ENCODE results near the gene BTBD9. TPM values are rescaled to one million over a fixed set of nuclear protein-coding genes. Genes with fewer than 3 reads are reported as not detected.

Gene BTBD9
- polyA plus RNA-seq, 1 donor, result 7.7 TPM

DNA sequence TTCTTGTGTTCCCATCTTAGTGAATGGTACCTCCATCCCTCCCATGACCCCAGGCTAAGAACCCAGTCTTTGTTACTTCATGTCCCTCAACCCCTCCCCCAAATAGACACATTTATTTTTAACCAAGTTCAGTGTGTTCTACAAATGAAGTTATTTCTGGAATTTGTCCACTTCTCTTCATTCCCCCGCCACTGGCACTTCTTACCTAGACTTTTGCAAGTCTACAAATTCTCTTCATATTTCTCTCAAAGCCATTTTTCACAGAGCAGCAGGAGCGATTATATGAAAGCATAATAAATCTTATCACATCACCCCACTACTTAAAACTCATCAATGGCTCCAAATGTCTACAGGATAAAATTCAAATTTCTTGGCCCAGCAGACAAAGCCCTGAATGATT lies 131.4 kb downstream of the BTBD9 start:
- no peak for DNase-seq (ENCODE audit: low read depth)

DNA sequence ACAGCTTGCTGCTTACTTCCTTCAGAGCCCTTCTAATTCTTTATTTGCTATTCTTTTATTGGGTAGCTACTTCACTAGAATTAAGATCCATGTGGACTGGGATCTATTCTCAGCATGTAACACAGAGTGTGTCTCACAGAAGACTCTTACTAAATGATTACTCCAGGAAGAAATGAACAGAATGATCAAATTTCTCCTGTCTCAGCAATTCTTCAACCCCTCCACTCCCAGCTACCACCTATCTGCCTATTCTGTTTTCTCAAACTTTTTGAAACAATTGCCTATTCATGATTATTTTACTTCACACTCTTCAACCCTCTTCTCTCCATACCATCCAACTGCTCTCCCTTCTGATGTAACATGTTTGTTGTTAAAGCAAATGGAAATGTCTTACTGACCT lies 132.6 kb downstream of the BTBD9 start:
- no peak for DNase-seq (ENCODE audit: low read depth)

DNA sequence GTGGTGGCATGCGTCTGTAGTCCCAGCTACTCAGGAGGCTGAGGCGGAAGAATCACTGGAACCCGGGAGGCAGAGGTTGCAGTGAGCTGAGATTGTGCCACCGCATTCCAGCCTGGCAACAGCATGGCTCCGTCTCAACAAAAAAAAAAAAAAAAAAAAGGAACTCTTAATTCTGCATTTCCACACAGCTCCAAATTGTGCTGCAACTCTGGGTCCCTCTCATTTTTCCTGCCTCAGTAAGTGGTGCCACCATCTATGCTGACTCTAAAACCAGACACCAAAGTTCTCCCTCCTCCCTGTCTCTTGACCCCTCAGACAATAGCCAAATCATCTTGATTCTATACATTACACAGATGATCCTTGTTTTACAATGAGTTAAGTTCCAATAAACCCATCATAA lies 133.9 kb downstream of the BTBD9 start:
- no peak for DNase-seq (ENCODE audit: low read depth)

DNA sequence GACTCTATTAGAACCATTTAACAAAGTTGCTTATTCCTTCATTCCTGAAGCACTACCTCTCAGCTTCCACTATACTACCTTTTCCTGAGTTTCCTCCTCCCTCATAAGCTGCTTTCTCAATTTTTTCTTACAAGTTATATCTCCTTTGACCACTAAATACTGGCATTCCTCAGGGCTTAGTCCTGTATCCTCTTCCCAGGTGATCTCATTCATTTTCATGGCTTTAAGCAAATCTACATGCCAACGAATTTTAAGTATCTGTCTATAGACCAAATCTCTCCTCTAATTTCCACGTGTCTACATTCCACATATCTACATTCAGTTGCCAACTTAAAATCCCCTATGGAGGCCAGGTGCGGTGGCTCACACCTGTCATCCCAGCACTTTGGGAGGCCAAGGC lies 134.7 kb downstream of the BTBD9 start:
- no peak for DNase-seq (ENCODE audit: low read depth)

DNA sequence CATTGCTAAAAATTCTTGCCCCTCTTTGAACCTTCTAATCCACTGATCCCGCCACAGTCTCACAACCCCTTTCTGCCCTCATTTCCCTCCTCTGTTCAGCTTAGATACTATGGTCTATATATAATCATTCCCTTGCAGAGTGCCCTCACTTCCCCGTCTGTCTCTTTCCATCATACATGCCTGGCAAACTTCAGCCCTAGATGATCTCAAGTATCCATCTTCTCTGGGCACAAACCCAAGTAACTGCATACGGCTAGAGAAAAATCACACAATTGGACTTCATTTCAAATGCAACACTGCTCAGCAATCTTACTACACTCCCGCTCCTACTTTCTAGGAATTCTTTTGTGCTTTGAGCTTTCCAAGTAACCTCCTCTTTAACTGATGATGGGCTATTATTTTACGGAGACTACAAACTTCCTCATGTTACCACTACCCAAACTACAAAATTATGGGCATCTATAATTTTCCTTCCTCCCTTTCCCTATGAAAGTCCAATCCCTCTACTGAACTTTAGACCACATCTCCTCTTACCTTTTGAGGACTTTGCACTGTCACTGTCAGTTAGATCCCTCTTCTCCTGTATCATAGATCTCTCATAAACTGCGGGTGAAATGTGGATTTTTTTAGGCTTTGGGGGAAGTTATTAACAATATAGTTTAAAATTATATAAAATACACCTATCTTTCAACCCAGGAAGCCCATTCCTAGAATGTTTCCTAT lies 135.6 kb downstream of the BTBD9 start:
- no peak for DNase-seq (ENCODE audit: low read depth)

DNA sequence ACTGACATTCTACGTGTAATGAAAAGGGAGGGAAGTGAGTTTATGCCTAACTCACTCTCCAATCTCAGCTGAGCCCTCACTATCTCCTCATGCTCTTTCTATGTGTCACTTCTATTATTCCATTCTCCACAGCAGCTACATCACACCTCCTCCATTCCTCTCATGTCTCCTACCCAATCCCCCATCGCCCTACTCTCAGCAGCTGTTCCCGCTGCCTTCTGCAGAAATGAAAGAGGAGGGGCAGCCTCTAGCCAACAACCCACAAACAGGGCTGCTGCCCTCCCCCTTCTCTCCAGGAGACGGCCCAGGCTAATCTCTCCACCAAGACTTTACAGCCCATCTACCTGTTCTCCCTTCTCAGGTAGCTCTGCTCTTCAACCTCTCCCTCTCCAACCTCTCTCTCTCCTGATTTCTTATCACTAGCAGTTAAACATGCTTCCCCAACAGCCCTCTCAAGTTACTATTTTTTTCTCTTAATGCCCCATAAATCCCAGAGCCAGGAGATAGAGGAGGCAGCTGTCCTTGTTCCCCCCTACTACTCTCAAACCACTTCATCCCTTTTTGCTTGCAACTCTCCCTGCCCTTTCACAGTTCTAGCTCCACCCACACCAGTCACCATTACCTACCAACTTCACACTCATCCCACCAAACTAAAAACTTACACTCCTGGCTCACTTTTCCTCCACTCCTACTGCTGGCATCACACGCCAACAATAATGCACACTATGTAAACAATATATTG lies 136.5 kb downstream of the BTBD9 start:
- DNase-seq (ENCODE audit: low read depth), result no peak

DNA sequence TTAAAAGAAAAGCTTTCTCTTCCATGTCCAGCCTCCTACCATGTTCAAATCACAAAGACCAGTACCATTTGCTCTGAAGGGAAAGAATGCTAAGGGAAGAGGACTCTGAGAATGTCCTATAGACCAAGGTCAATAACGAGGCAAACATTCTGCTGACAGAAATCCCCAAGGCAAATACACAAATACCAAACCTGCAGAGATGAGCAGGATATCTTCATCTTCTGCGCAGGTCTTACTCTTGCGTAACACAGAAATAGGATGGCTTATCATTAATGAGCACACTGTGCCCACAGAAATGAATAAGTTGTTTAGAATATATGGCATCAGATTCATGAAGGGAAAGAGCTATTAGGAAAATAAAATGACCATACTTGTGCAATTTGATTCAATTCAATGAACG lies 137.3 kb downstream of the BTBD9 start:
- no peak for DNase-seq (ENCODE audit: low read depth)

DNA sequence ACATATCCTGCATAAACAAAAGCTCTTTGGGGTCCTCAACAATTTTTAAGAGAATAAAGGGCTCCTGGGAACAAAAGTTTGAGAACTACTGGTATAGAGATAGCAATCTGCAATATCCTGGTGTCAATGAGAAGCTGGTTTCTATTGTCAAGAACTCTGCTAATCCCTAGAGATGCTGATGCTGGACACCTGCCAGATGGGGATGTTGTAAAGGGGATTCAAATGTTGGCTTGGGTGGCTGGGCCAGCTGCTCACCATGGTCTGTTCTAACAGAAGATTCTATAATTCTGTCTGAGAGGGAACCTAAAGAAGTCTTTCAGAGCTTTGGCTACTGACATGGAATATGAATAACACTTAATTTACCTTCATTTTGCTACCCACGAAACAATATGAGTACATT lies 137.8 kb downstream of the BTBD9 start:
- no peak for DNase-seq (ENCODE audit: low read depth)

DNA sequence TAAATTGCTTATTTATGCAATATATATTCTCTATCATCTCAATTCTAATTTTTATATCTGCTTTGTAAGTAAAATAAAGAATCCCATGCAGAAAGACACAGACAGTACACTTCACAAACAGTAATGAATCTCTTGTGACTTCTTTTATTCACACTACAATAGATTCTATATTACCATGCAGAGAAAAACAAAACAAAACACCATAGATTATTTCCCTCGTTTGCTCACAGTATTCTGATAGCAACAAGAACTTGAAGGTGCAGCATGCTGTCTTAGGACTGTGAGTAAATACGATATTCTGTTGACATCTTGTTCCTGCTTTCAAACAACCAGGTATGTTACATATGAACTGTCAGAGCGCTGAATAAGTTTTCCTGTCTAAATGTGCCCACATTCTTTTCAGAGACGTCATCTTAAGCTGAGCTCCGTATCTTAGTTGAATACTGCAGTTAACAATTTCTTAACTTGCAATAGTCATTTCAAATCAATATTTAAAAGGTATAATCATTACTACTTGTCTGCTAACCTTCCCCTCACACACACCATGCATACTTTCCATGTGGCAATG lies 140.1 kb downstream of the BTBD9 start:
- DNase-seq (ENCODE audit: low read depth), result no peak

DNA sequence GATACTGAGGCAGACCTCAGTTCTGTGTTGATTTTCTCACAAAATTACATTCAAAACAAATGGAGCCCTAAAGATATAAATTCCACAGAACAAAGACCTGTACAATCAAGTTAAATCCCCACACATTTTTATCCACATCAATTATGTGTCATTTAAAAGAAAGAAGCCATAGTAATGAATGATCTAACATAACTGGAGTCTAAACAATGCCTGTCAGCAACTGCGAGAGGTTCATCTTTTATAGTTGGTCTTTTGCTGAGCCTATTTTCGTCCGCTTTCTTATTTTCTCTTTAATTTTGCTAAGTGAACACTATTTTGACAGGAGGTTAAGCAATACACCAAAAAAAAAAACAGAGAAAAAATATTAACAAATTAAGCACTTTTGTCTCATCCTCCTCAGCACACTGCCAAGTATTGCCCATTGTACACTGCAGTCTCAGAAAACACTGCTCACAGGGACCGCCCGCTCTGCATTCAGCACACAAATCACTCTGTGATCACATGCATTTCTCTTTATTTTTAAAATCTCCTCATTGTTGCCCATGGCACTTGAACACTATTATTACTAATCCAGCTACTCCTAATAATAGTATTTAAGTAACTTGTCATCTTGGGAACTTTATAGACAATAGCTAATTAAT lies 140.8 kb downstream of the BTBD9 start:
- DNase-seq (ENCODE audit: low read depth), result no peak

DNA sequence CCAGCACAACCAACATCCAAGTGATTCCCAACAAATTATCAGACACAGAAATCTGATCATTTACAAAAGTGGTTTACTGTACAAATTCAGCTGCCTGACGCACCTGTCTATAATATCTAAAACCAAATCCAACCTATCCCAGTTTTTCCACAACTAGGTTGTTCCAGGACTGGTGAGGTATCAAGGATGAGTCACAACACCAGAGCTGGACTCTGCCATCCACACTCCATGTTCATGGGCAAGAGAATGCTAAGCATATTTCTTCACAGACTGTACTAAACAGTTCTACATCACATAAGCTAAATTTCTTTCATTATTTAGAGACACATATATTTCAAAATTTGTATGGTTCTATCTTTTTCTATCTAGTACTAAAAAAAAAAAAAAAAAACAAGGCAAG lies 141.6 kb downstream of the BTBD9 start:
- no peak for DNase-seq (ENCODE audit: low read depth)

DNA sequence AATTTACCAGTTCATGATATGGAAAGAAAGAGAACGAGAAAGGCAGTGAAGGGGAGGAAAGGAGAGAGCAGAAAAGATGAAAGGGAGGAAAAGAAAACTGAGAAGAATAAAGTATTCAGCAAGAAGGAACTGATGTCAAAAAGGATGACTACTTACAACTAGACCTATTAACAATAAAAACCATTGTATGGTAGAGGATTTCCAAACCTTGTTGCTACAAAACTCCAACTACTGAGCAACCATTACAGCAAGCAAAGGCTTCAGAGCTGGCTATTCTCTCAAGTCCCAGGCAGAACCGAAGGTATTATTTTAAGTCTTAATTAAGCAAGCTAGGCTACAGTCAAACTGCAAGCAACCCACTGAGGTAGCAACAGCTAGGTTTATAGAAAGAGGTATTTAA lies 142.2 kb downstream of the BTBD9 start:
- no peak for DNase-seq (ENCODE audit: low read depth)

DNA sequence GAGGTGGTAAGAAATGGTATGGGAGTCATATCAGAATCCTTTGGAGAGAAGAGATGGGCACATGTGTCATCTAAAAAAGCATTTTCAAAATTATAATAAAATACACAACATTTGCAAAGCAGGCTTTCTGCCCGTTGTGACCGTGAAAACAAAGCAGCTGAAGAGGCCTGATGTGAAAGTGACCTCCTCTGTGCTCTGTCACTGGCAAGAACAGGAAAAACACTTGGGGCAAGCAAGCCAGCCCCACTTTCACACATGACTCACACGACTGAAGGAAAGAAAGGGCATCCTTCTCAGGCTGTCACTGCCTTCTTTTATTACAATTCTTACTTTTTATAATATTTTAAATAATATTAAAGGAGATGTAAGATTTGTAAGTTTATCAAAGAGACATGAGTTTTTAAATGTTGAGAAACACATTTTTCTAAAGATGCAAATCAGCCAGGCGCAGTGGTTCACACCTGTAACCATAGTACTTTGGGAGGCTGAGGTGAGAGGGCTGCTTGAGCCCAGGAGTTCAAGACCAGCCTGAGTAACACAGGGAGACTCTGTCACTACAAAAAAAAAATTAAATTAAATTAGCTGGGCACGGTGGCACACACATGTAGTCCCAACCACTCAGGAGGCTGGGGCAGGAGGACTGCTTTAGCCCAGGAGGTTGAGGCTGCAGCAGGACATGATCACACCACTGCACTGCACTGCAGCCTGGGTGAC lies 143.7 kb downstream of the BTBD9 start:
- DNase-seq (ENCODE audit: low read depth), result no peak

DNA sequence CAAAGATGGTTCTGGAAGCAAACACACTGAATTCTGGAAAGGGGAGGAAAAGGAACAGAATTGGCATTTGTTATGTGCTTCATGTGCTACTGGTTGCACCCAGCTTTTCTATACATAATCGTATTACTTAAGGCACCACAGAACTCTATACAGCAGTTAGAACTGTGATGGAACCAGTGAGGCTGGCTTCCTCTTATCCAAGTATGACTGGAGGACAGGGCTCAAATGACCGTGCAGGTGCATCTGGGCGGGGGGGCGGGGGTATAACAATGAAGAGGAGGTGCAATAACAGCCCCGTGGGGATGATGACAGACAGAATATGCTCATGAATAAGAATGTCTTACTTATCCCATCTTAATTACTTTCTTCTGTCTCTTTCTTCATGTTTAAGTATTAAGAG lies 144.2 kb downstream of the BTBD9 start:
- DNase-seq (ENCODE audit: low read depth), result no peak

DNA sequence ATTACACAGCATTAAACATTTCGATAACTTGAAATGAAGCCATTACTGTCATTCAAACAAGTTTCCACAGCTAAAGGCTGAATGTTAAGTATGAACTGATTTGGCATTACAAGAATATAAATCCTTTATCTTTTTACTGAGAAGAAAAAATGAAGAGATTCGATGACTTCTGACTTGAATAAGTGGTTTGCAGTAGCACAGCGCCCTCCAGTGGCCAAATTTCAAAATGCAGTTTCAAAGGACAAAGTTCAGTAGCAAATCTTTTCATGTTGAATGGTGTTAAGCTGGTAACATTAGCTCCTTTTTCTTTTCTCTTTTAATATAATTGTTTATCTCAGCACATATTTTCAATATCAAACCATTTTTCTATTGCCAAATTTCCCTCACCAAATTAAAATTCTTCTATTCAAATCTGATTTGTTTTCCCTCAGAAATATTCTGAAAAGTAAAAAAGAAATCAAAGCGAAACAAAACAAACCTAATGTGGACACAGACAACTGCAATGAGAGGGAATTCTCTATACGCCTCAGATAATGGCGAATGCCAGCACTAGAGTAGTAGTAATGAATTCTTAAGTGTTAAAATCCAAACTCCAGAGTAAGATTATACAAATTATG lies 145.7 kb downstream of the BTBD9 start:
- DNase-seq (ENCODE audit: low read depth), result peak; percentile 50

DNA sequence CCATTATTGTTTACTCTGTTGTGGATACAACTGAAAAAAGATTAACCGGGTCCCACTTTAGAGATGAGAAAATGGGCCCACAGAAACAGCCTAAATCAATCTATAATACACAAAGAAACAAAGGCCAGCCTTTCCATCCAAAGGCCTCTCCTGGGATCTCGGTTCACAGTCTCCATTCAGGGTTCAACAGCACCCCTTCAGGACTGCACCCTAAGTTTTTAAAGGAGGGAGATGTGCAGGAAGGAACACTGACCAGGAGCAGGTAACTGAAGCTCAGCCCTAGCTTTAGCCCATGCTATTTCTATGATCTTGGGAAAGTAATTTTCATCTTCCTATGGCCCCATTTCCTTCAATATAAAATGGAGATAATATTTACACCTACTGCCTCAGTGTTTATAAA lies 147.7 kb downstream of the BTBD9 start:
- no peak for DNase-seq (ENCODE audit: low read depth)

DNA sequence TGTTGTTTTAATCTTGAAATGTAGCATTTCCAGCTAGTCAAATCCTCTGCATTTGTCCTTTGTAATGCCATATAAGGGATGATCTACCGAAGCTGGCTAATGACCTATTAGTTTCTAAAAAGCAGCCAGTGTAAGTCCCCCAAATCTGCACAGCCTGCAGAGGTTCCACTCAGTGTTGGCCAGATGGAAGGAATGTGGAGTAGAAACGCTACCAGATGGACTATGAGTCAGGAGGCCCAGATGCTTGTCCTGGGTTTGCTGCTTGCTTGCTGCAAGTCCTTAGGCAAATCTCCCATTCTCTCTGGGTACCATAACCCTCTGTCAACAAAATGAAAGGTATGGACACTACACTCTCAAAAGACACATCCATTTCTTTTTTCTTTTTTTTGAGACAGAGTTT lies 149.8 kb downstream of the BTBD9 start:
- no peak for DNase-seq (ENCODE audit: low read depth)

DNA sequence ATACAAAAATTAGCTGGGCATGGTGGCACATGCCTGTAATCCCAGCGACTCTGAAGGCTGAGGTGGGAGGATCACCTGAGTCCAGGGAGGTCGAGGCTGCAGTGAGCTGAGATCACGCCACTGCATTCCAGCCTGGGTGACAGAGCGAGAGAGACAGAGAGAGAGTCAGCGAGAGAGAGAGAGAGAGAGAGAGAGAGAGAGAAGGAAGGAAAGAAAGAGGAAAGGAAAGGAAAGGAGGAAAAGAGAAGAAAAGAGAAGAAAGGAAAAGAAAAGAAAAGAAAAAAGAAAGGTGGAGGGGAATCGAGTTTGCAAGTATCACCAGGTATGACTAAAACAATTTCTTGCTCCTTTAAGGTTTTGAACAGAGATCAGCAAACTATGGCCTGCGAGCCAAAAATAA lies 152.3 kb downstream of the BTBD9 start:
- no peak for DNase-seq (ENCODE audit: low read depth)

DNA sequence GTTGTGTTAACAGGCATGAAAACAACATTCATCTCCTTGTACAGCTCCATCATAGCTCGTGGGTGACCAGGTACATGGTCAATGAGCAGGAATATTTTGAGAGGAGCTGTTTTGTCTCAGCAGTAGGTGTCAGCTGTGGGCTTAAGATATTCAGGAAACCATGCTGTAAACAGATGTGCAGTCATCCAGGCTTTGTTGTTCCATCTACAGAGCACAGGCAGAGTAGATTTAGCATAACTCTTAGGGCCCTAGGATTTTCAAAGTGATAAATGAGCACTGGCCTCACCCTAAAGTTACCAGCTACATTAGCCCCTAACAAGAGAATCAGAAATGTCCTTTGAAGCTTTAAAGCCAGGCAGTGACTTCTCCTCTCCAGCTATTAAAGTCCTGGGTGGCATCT lies 154.2 kb downstream of the BTBD9 start:
- DNase-seq (ENCODE audit: low read depth), result no peak

DNA sequence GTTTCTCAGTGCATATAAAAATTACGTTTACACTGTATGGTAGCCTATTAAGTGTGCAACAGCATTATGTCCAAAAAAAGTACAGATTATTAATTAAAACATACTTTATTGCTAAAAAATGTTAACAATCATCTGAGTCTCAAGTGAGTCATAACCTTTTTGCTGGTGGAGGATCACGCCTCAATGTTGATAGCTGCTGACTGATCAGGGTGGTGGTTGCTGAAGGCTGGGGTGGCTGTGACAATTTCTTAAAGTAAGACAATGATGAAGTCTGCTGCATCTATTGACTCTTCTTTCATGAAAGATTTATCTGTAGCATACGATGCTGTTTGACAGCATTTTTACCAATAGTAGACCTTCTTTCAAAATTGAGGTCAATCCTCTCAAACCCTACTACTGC lies 155.1 kb downstream of the BTBD9 start:
- no peak for DNase-seq (ENCODE audit: low read depth)

DNA sequence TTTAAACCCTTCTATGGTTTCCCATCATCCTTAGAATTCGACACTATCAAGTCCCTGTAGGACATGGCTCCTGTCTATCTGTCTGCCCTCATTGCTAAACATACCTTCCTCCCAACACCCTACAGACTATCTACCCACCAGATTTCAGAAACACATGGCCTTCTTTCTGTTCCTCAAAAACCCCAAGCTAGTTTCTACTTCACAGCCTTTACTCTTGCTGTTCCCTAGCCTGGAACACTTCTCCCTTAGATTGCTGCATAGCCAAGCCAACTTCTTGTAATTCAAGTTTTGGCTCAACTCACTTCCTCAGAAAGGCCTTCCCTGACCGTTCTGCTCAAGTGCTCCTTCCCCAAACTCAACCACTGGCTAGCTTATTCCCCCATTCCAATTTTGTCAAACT lies 156.2 kb downstream of the BTBD9 start:
- no peak for DNase-seq (ENCODE audit: low read depth)

DNA sequence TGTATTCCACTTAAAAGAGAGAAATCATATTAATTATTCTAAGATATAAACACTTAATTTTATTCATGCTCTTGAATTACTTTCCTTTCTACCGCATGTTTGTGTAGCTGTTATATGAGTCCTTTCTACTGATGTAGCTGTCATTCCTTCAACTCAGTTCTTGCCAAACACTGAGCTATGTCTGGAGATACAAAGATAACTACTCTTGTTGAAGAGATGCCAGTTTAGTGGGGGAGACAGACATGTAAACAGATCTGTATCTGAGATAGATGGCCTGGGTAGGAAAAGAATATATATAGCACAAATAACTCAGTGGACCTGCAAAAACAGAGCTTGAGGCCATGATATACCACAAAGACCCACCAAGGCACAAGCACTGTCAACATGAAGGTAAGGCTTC lies 157.3 kb downstream of the BTBD9 start:
- DNase-seq (ENCODE audit: low read depth), result no peak
